PC-9 (cell line): Measurements from ENCODE around the gene ICAM2.
A peak's percentile ranks its signal among the peaks of the same experiment; 100 is the strongest.

Source experiments
- CTCF ChIP-seq: fragments of 200-600 bp; sonication (generic); conservative IDR thresholded peaks from 2 replicates; pipeline ENCODE4 v1.6.1; 2017; ENCODE audit warnings: mixed run types, antibody characterized with exemption, mild to moderate bottlenecking, moderate library complexity
- EZH2 ChIP-seq: fragments of 200-600 bp; sonication (generic); IDR thresholded peaks from 2 replicates; pipeline ENCODE4 v1.8.0; 2017; ENCODE audit warnings: antibody characterized with exemption, low read depth

- TF ChIP-seq CTCF (peak; percentile 49), EZH2 (no peak)
Measured at GRCh38 chr17:64063766-64064224, 43.4 kb upstream of the ICAM2 start.
